HepG2 (cell line): ENCODE results near the gene TOB2. TPM values are rescaled to one million over a fixed set of nuclear protein-coding genes. Genes with fewer than 3 reads are reported as not detected.
A peak's percentile ranks its signal among the peaks of the same experiment; 100 is the strongest.

Experiments
- KIAA2018 ChIP-seq: sonication (generic); formaldehyde crosslinking; IDR thresholded peaks from 2 replicates; pipeline ENCODE4 v1.5.0; 2020; ENCODE audit warnings: mild to moderate bottlenecking, missing genetic modification reagents, borderline replicate concordance
- PAXIP1 ChIP-seq: sonication (generic); formaldehyde crosslinking; conservative IDR thresholded peaks from 2 replicates; pipeline ENCODE4 v1.4.0; 2020; ENCODE audit warnings: mild to moderate bottlenecking, missing genetic modification reagents, moderate library complexity
- ZNF34 ChIP-seq: sonication (generic); formaldehyde crosslinking; IDR thresholded peaks from 2 replicates; pipeline ENCODE4 v1.4.0; 2020; ENCODE audit warnings: mild to moderate bottlenecking, missing genetic modification reagents, borderline replicate concordance
- ZNF407 ChIP-seq: sonication (generic); formaldehyde crosslinking; IDR thresholded peaks from one replicate; pipeline ENCODE4 v1.5.1; 2020; ENCODE audit warnings: mild to moderate bottlenecking, missing genetic modification reagents; ENCODE audit errors: not compliant biosample characterization
- ZNF614 ChIP-seq: IDR thresholded peaks from 2 replicates; pipeline ENCODE4 v1.6.1; 2018; ENCODE audit warnings: missing biosample characterization, missing genetic modification reagents, inconsistent platforms, borderline replicate concordance
- ZNF75D ChIP-seq: sonication (generic); formaldehyde crosslinking; IDR thresholded peaks from 2 replicates; pipeline ENCODE4 v1.8.1; 2023; ENCODE audit warnings: missing genetic modification reagents, mild to moderate bottlenecking, borderline replicate concordance
- polyA plus RNA-seq, 8 experiments: library from polyadenylated mRNA; depleted of rRNA in 3 of 8; stranded (reverse) in 7 of 8; unstranded in 1 of 8; fragments of >200 nt; fragmentation: Illumina TruSeq in 4 of 8; extraction: Trizol in 4 of 8; gene quantifications; 2 replicates each; pipeline versions ENCODE4 v1.2.1 to v1.2.3, GENCODE V29; 2011 to 2016; ENCODE audit warnings: low read depth in 4 of 8, missing spikeins in 1 of 8, mixed read lengths in 1 of 8; ENCODE audit not compliant: insufficient read depth in 1 of 8
- total RNA-seq, 5 experiments: library from RNA; depleted of rRNA; stranded (reverse); fragments of >200 nt; fragmentation: Illumina TruSeq; extraction: Trizol; gene quantifications; 2 replicates each; pipeline ENCODE4 v1.2.3, GENCODE V29; 2016; ENCODE audit warnings: low read depth in 1 of 5

The TOB2 gene
- total and polyA plus RNA-seq, 2 of the 13 experiments (the other 11 are each of a cell fraction or from before 2014, with no cell fraction given): 12.2 to 13.7 TPM

- no peak for TF ChIP-seq KIAA2018 (CRISPR knock-in tag)
- TF ChIP-seq ZNF34 (CRISPR knock-in tag): no peak
- no peak for TF ChIP-seq ZNF75D (CRISPR knock-in tag)
- peak; percentile 79 for TF ChIP-seq PAXIP1 (CRISPR knock-in tag)
- no peak for TF ChIP-seq ZNF614
- no peak for TF ChIP-seq ZNF407 (CRISPR knock-in tag)
Measured at GRCh38 chr22:41401781-41402648, 44.6 kb downstream of the TOB2 start (continued).
